ENCODE measurements around the gene DHFR. TPM values are rescaled to one million over a fixed set of nuclear protein-coding genes. Genes with fewer than 3 reads are reported as not detected.
"Not testable (repeated sequence)": the region's sequence is repeated elsewhere in the genome, so short reads cannot be mapped to it uniquely, and the experiment has no call there.

The DHFR gene
- total RNA-seq, 1 experiment from 2014 or later = 213 TPM

GRCh38 chr5:80594810-80595209, 60.0 kb downstream of the DHFR start:
- H3K4me1 ChIP-seq = no peaks in the 10 kb centered on the region
- no peak for DNase-seq

GRCh38 chr5:80592761-80593160, 62.0 kb downstream of the DHFR start:
- H3K27me3 ChIP-seq = no peaks in the 10 kb centered on the region
- no peak overlapping the region for H3K27ac ChIP-seq
- H3K36me3 ChIP-seq = no peaks in the 10 kb centered on the region
- H3K4me3 ChIP-seq = no peak overlapping the region
- no peaks in the 10 kb centered on the region for H3K4me1 ChIP-seq
- H3K9me3 ChIP-seq (replicated peaks) = no peaks in the 10 kb centered on the region
- DNase-seq = no peak

More at GRCh38 chr5:80594810-80595209, 60.0 kb downstream of the DHFR start:
- no peak overlapping the region for H3K27ac ChIP-seq
- no peaks in the 10 kb centered on the region for H3K36me3 ChIP-seq
- H3K27me3 ChIP-seq = no peaks in the 10 kb centered on the region
- no peaks in the 10 kb centered on the region for H3K9me3 ChIP-seq (replicated peaks)
- no peak overlapping the region for H3K4me3 ChIP-seq

- no peaks in the 10 kb centered on the region for H3K9me3 ChIP-seq (replicated peaks)
- H3K27ac ChIP-seq = no peak overlapping the region
- no peaks in the 10 kb centered on the region for H3K36me3 ChIP-seq
- H3K4me1 ChIP-seq = no peaks in the 10 kb centered on the region
- H3K27me3 ChIP-seq = no peaks in the 10 kb centered on the region
- no peak for DNase-seq
- no peak overlapping the region for H3K4me3 ChIP-seq
Observed at GRCh38 chr5:80592105-80592504, 62.7 kb downstream of the DHFR start.

- Histone ChIP-seq H3K4me3 (no peak overlapping the region), H3K9me3 (replicated peaks) (no peaks in the 10 kb centered on the region), H3K27me3 (no peaks in the 10 kb centered on the region), H3K27ac (no peak overlapping the region), H3K4me1 (no peaks in the 10 kb centered on the region), H3K36me3 (no peaks in the 10 kb centered on the region)
- no peak for DNase-seq
Observed at GRCh38 chr5:80591352-80591751, 63.4 kb downstream of the DHFR start.

- Histone ChIP-seq H3K4me3 (no peak overlapping the region), H3K27me3 (no peaks in the 10 kb centered on the region), H3K9me3 (replicated peaks) (no peaks in the 10 kb centered on the region), H3K36me3 (no peaks in the 10 kb centered on the region), H3K4me1 (no peaks in the 10 kb centered on the region), H3K27ac (no peak overlapping the region)
- DNase-seq = no peak
Observed at GRCh38 chr5:80590766-80591165, 64.0 kb downstream of the DHFR start.

- Histone ChIP-seq H3K9me3 (replicated peaks) (no peaks in the 10 kb centered on the region), H3K36me3 (no peaks in the 10 kb centered on the region), H3K27me3 (no peaks in the 10 kb centered on the region), H3K27ac (no peak overlapping the region), H3K4me3 (no peak overlapping the region), H3K4me1 (no peaks in the 10 kb centered on the region)
- DNase-seq = no peak
Observed at GRCh38 chr5:80588858-80589540, 65.8 kb downstream of the DHFR start.

GRCh38 chr5:80584770-80585169, 70.0 kb downstream of the DHFR start:
- no peak overlapping the region for H3K27ac ChIP-seq
- H3K36me3 ChIP-seq = no peaks in the 10 kb centered on the region
- no peak for DNase-seq
- H3K4me3 ChIP-seq = no peak overlapping the region
- no peaks in the 10 kb centered on the region for H3K4me1 ChIP-seq
- no peaks in the 10 kb centered on the region for H3K27me3 ChIP-seq
- peaks cover 4% of the 10 kb centered on the region; the same call in 1 of the 2 replicates for H3K9me3 ChIP-seq (replicated peaks)

GRCh38 chr5:80580291-80580690, 74.5 kb downstream of the DHFR start:
- H3K36me3 ChIP-seq; H3K4me1 ChIP-seq; H3K27me3 ChIP-seq; H3K9me3 ChIP-seq (replicated peaks); DNase-seq; H3K27ac ChIP-seq; H3K4me3 ChIP-seq: not testable (repeated sequence)

- DNase-seq = no peak
Observed at GRCh38 chr5:80579050-80579449, 75.7 kb downstream of the DHFR start.

GRCh38 chr5:80577707-80578106, 77.1 kb downstream of the DHFR start:
- Histone ChIP-seq H3K27ac (no peak overlapping the region), H3K27me3 (no peaks in the 10 kb centered on the region), H3K4me1 (no peaks in the 10 kb centered on the region), H3K4me3 (no peak overlapping the region), H3K9me3 (replicated peaks) (peaks cover 15% of the 10 kb centered on the region; the same call in 1 of the 2 replicates), H3K36me3 (0 out of 2 replicates have a peak, but pooled peaks cover 2% of the 10 kb centered on the region)
- no peak for DNase-seq

More at GRCh38 chr5:80579050-80579449, 75.7 kb downstream of the DHFR start:
- no peaks in the 10 kb centered on the region for H3K27me3 ChIP-seq
- 0 out of 2 replicates have a peak, but pooled peaks cover 2% of the 10 kb centered on the region for H3K36me3 ChIP-seq
- no peak overlapping the region for H3K4me3 ChIP-seq
- H3K27ac ChIP-seq = no peak overlapping the region
- no peaks in the 10 kb centered on the region for H3K4me1 ChIP-seq
- peaks cover 15% of the 10 kb centered on the region; the same call in 1 of the 2 replicates for H3K9me3 ChIP-seq (replicated peaks)

GRCh38 chr5:80576383-80576782, 78.4 kb downstream of the DHFR start:
- DNase-seq = no peak
- H3K27me3 ChIP-seq = no peaks in the 10 kb centered on the region
- no peak overlapping the region for H3K27ac ChIP-seq
- no peak overlapping the region for H3K4me3 ChIP-seq
- H3K36me3 ChIP-seq = 0 out of 2 replicates have a peak, but pooled peaks cover 4% of the 10 kb centered on the region
- 0 out of 2 replicates have a peak, but pooled peaks cover 5% of the 10 kb centered on the region for H3K4me1 ChIP-seq
- H3K9me3 ChIP-seq (replicated peaks) = peaks cover 19% of the 10 kb centered on the region; the same call in 1 of the 2 replicates

Other genes starting within 250 kb of the DHFR start
- 56.6 and 67.8 TPM in 2 replicates for gene ZFYVE16, start 246.9 kb downstream of the DHFR start, total RNA-seq (2014; rRNA removed; shearing (Covaris generic))
- gene FAM151B, start 166.9 kb downstream of the DHFR start, total RNA-seq (2014; rRNA removed; shearing (Covaris generic)) = 9.1 and 9.2 TPM in 2 replicates
- gene ANKRD34B, start 84.7 kb downstream of the DHFR start, total RNA-seq (2014; rRNA removed; shearing (Covaris generic)) = 2.9 and 3.0 TPM in 2 replicates
- 30.4 and 32.5 TPM in 2 replicates for gene MSH3, start 331 bp downstream of the DHFR start, total RNA-seq (2014; rRNA removed; shearing (Covaris generic))

Data from SJCRH30 (cell line).